ENCODE data around the gene KAZN.

GRCh38 chr1:14660801-14661200 is 62.3 kb downstream of the KAZN start:
- TF ChIP-seq, protein P1, sequence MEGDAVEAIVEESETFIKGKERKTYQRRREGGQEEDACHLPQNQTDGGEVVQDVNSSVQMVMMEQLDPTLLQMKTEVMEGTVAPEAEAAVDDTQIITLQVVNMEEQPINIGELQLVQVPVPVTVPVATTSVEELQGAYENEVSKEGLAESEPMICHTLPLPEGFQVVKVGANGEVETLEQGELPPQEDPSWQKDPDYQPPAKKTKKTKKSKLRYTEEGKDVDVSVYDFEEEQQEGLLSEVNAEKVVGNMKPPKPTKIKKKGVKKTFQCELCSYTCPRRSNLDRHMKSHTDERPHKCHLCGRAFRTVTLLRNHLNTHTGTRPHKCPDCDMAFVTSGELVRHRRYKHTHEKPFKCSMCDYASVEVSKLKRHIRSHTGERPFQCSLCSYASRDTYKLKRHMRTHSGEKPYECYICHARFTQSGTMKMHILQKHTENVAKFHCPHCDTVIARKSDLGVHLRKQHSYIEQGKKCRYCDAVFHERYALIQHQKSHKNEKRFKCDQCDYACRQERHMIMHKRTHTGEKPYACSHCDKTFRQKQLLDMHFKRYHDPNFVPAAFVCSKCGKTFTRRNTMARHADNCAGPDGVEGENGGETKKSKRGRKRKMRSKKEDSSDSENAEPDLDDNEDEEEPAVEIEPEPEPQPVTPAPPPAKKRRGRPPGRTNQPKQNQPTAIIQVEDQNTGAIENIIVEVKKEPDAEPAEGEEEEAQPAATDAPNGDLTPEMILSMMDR (conservative IDR thresholded peaks at IDR 0.05 in 1 of 2, IDR thresholded peaks at IDR 0.05 in 1 of 2; ENCODE audit: low read depth in 1 of 2, low read length in 2 of 2): no peak
- TF ChIP-seq EZH2 (IDR thresholded peaks at IDR 0.05; ENCODE audit: low read length, missing control alignments): no peak

Measured in fibroblast of lung (primary cell).